Left ventricle myocardium inferior (tissue), 1 donor: ENCODE results near the gene LEFTY1. TPM values are rescaled to one million over a fixed set of nuclear protein-coding genes. Genes with fewer than 3 reads are reported as not detected.

Experiments used
- DNase-seq: peaks from one replicate; pipeline ENCODE4 v3.0.0-alpha.2; 2020
- H3K27ac ChIP-seq: fragments of 200-600 bp; replicated peaks from 2 replicates; pipeline ENCODE4 v1.8.0; 2021
- H3K27me3 ChIP-seq: fragments of 200-600 bp; 2 replicates; pipeline ENCODE4 v1.8.0; 2021; ENCODE audit warnings: low read depth
- H3K36me3 ChIP-seq: fragments of 200-600 bp; 2 replicates; pipeline ENCODE4 v1.8.0; 2021
- H3K4me1 ChIP-seq: fragments of 200-600 bp; 2 replicates; pipeline ENCODE4 v1.8.0; 2021
- H3K4me3 ChIP-seq: fragments of 200-600 bp; 2 replicates; pipeline ENCODE4 v1.8.0; 2021; ENCODE audit warnings: mild to moderate bottlenecking, moderate library complexity
- H3K9me3 ChIP-seq: fragments of 200-600 bp; replicated peaks from 2 replicates; pipeline ENCODE4 v1.8.0; 2021
- intact Hi-C: fragments of 100-400 bp; cut with micrococcal nuclease; formaldehyde crosslinking; loops from one replicate; pipeline ENCODE4 v1.11.0; 2022
- total RNA-seq: library from RNA; stranded (reverse); fragmentation: NEBNext Ultra II Directional; extraction: Animal tissue kit (Norgen Biotek cat#: 25700); gene quantifications from one replicate; pipeline ENCODE4 v1.2.1, GENCODE V29; 2021
- TF ChIP-seq, protein P1 (sequence below): fragments of 200-600 bp; IDR thresholded peaks from 2 replicates; pipeline ENCODE4 v1.8.0; 2021; ENCODE audit warnings: antibody characterized with exemption, mild to moderate bottlenecking, borderline replicate concordance
- donor health status: DM: no; HTN: yes; CAD: no; lungs with severe emphysema.

The LEFTY1 gene
- total RNA-seq, 1 donor from 2014 or later, result 0.55 TPM

DNA sequence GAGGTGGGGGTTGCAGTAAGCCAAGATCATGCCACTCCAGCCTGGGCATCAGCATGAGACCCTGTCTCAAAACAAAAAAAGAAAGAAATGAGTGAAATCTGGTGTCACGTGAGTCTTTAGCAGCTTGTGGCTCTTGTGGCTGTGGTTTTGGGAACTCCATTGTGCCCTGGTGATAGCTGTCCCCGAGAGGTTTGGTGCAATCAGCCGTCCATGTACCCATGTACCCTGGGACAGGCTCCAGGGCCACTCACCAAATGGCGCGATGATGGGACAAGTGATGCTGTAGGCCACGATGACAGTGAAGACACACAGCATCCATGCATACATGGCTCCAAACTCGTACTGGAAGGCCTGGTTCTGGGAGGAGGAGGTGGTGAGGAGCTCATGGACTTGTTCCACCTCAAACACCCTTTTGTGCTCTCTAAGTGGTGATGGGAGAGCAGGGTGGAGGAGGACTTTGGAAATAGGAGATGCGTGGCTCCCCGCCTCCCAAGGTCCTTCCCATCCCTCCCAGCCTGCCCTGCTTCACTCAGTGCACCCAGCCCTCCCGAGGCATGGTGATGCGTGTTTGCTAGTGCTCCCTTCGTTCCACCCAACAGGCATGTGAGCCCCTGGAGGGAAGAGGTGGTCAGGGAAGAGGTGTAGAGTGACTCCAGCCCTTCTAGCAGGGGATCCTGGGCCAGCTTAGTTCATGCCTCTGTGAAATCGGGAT lies 36.4 kb downstream of the LEFTY1 start:
- no peak overlapping the region for H3K4me3 ChIP-seq
- intact Hi-C loops, result no loop called here
- no peaks in the 10 kb centered on the region for H3K9me3 ChIP-seq
- TF ChIP-seq, protein P1, sequence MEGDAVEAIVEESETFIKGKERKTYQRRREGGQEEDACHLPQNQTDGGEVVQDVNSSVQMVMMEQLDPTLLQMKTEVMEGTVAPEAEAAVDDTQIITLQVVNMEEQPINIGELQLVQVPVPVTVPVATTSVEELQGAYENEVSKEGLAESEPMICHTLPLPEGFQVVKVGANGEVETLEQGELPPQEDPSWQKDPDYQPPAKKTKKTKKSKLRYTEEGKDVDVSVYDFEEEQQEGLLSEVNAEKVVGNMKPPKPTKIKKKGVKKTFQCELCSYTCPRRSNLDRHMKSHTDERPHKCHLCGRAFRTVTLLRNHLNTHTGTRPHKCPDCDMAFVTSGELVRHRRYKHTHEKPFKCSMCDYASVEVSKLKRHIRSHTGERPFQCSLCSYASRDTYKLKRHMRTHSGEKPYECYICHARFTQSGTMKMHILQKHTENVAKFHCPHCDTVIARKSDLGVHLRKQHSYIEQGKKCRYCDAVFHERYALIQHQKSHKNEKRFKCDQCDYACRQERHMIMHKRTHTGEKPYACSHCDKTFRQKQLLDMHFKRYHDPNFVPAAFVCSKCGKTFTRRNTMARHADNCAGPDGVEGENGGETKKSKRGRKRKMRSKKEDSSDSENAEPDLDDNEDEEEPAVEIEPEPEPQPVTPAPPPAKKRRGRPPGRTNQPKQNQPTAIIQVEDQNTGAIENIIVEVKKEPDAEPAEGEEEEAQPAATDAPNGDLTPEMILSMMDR, result no peak
- peaks cover 64% of the 10 kb centered on the region for H3K36me3 ChIP-seq
- H3K27me3 ChIP-seq, result no peaks in the 10 kb centered on the region
- H3K4me1 ChIP-seq, result peaks cover 35% of the 10 kb centered on the region
- DNase-seq, result no peak
- H3K27ac ChIP-seq, result peak overlapping the region; percentile 5

DNA sequence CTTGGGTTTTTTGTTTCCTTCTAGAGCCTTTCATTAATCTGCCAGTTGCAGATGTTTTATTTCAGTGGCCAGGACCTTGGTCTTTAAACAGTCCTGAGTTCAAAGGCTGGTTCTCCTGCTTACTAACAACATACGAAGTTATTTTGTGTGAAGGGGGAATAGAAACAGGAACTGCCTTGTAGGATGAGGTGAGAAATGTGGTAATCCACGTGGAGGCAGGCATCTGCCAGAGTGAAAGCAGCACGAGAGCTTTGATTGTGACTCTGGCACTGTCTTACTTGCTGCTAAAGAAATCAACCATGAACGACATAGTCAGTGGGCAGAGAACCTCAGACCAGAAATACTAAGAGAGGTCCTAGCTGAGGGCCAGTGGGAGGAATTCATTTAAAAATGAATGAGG lies 37.1 kb downstream of the LEFTY1 start:
- no peak for DNase-seq
- no peak overlapping the region for H3K4me3 ChIP-seq
- H3K27me3 ChIP-seq, result no peaks in the 10 kb centered on the region
- no peaks in the 10 kb centered on the region for H3K9me3 ChIP-seq
- intact Hi-C loops, result no loop called here
- TF ChIP-seq, protein P1, result no peak
- peak overlapping the region; percentile 5 for H3K27ac ChIP-seq
- peaks cover 65% of the 10 kb centered on the region for H3K36me3 ChIP-seq
- H3K4me1 ChIP-seq, result peaks cover 38% of the 10 kb centered on the region

DNA sequence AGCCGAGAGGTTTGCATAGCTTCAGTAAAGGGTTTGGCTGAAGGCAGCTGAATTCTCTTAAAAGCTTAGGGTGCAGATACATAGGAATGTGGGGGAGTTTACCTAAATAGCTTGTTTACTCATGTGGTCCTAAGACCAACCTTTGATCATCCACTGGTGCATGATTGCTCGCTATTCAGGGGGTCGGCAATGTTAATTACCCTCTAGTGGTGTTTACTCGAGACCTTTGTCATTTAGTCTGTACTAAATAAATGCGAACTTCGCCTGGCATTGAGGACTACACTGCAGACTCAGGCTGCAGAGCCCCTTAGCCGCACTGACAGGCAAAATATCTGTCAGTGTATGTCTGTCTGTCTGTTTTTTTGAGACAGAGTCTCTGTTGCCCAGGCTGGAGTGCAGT lies 38.6 kb downstream of the LEFTY1 start:
- DNase-seq, result no peak
- peaks cover 46% of the 10 kb centered on the region for H3K4me1 ChIP-seq
- H3K27ac ChIP-seq, result no peak overlapping the region
- H3K27me3 ChIP-seq, result no peaks in the 10 kb centered on the region
- TF ChIP-seq, protein P1, result no peak
- H3K9me3 ChIP-seq, result no peaks in the 10 kb centered on the region
- peaks cover 68% of the 10 kb centered on the region for H3K36me3 ChIP-seq
- H3K4me3 ChIP-seq, result no peak overlapping the region
- intact Hi-C loops, result no loop called here

DNA sequence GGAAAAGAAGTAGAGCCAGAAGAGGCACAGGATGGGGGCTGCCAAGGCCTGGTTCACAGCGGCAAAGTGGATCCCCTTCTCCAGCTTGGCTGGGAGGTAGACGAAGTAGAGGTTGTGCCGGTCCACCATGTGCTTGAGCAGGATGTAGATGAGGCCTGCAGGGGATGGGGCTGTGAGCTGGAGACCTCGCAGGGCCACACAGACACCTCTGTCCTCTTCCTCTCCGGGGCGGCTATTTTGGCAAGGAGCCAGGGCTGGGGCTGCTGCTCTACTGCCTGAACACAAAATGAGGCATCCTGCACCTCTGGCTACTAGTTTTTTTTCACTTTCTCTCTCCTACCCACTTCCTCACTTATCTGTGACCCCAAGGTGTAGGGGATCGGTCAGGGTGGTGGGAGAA lies 39.0 kb downstream of the LEFTY1 start:
- H3K4me3 ChIP-seq, result no peak overlapping the region
- H3K27ac ChIP-seq, result no peak overlapping the region
- H3K4me1 ChIP-seq, result peaks cover 50% of the 10 kb centered on the region
- TF ChIP-seq, protein P1, result no peak
- intact Hi-C loops, result no loop called here
- no peak for DNase-seq
- peaks cover 69% of the 10 kb centered on the region for H3K36me3 ChIP-seq
- no peaks in the 10 kb centered on the region for H3K9me3 ChIP-seq
- no peaks in the 10 kb centered on the region for H3K27me3 ChIP-seq

DNA sequence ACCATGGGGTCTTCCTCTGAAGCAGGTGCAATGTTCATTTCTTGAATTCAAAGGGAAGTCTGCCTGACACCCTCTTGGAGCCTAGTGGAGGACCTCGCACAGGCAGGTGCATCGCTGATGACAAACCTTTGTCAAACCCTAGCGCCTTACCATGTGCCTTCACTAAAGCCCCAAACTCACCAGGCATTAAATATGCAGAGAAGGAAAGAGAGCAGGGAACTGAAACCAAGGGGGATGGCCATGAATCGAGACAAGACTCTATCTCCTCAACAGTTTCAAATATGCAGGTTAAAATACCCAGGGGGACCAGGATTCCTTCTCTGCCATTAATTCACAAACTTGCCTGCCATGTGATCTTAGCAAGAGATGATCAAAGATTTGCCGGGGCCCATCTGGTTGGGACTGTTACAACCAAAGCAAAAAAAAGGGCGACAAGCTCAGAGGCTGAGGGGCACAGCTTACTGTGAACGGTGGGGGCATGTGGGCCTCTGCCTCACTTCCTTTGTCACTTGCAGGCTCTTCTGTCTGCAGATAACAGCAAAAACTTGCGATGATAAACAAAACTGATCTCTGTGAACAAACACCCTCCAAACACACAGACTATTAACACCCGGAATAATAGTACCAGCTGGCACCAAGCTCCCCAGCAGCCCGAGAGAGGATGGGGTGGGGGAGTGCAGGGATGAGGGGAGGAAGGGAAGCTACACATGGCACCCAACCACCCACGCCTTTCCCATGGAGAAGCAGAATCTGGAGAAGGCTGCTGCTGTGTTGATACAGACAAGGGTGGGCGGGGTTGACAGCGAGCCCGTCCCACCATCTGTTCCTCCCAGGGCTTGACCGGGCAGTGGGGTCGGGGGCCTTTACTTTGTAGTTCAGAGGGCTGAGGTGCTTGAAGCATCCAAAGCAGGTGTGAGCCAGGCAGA lies 40.7 kb downstream of the LEFTY1 start:
- TF ChIP-seq, protein P1, result no peak
- DNase-seq, result no peak
- H3K4me3 ChIP-seq, result no peak overlapping the region
- no peak overlapping the region for H3K27ac ChIP-seq
- peaks cover 56% of the 10 kb centered on the region for H3K4me1 ChIP-seq
- intact Hi-C loops, result no loop called here
- H3K27me3 ChIP-seq, result no peaks in the 10 kb centered on the region
- no peaks in the 10 kb centered on the region for H3K9me3 ChIP-seq
- peaks cover 68% of the 10 kb centered on the region for H3K36me3 ChIP-seq
